OCI-LY1 (cell line): ENCODE data around the gene POU4F3.

Experiments used
- CTCF ChIP-seq: fragments of 200-600 bp; sonication (generic), shearing (Covaris generic); IDR thresholded peaks from 2 replicates; pipeline ENCODE4 v1.5.1; 2017; ENCODE audit warnings: mild to moderate bottlenecking, antibody characterized with exemption, low read length, moderate library complexity, mixed read lengths
- EZH2 ChIP-seq: fragments of 200-600 bp; sonication (generic), shearing (Covaris generic); IDR thresholded peaks from 2 replicates; pipeline ENCODE4 v1.8.0; 2017; ENCODE audit warnings: borderline replicate concordance, mixed run types, mild to moderate bottlenecking, antibody characterized with exemption, low read length, moderate library complexity, mixed read lengths

- TF ChIP-seq CTCF (no peak), EZH2 (no peak)
These were observed 30.8 kb upstream of the POU4F3 start for GRCh38 chr5:146307796-146308195.
